H9 (cell line): ENCODE measurements around the gene KRTAP19-2. TPM values are rescaled to one million over a fixed set of nuclear protein-coding genes. Genes with fewer than 3 reads are reported as not detected.
A peak's percentile ranks its signal among the peaks of the same experiment; 100 is the strongest.

Experiments
- DNase-seq: peaks from one replicate; pipeline ENCODE4 v3.0.0-alpha.2; 2017
- H2AFZ ChIP-seq: one replicate; pipeline ENCODE4 v1.6.1; 2013; ENCODE audit warnings: mild to moderate bottlenecking, low read length, control low read depth, moderate library complexity
- H2AK5ac ChIP-seq: 2 replicates; pipeline ENCODE4 v1.6.1; 2013; ENCODE audit warnings: low read length, control low read depth, mixed read lengths; ENCODE audit not compliant: insufficient read length
- H2BK120ac ChIP-seq: one replicate; pipeline ENCODE4 v1.6.1; 2013; ENCODE audit warnings: low read depth, mild to moderate bottlenecking, low read length, control low read depth, inconsistent platforms; ENCODE audit not compliant: poor library complexity, severe bottlenecking
- H2BK12ac ChIP-seq: 2 replicates; pipeline ENCODE4 v1.6.1; 2013; ENCODE audit warnings: low read length, control low read depth, mixed read lengths, low read depth; ENCODE audit not compliant: insufficient read length
- H2BK15ac ChIP-seq: 2 replicates; pipeline ENCODE4 v1.6.1; 2013; ENCODE audit warnings: low read depth, low read length, control low read depth
- H2BK20ac ChIP-seq: one replicate; pipeline ENCODE4 v1.6.1; 2013; ENCODE audit warnings: low read depth, mild to moderate bottlenecking, low read length, control low read depth, inconsistent platforms; ENCODE audit not compliant: poor library complexity, severe bottlenecking
- H2BK5ac ChIP-seq: 2 replicates; pipeline ENCODE4 v1.6.1; 2013; ENCODE audit warnings: low read length, control low read depth, mixed read lengths; ENCODE audit not compliant: insufficient read length
- H3K14ac ChIP-seq: 2 replicates; pipeline ENCODE4 v1.6.1; 2013; ENCODE audit warnings: low read length, control low read depth; ENCODE audit not compliant: insufficient read depth
- H3K18ac ChIP-seq: 2 replicates; pipeline ENCODE4 v1.6.1; 2013; ENCODE audit warnings: low read depth, mild to moderate bottlenecking, mixed read lengths, low read length, control low read depth; ENCODE audit not compliant: insufficient read length
- H3K23ac ChIP-seq: 2 replicates; pipeline ENCODE4 v1.6.1; 2013; ENCODE audit warnings: low read length, control low read depth, mixed read lengths, low read depth; ENCODE audit not compliant: insufficient read length
- H3K23me2 ChIP-seq: 2 replicates; pipeline ENCODE4 v1.6.1; 2013; ENCODE audit warnings: low read depth, mild to moderate bottlenecking, mixed read lengths, low read length, control low read depth; ENCODE audit not compliant: insufficient read length, poor library complexity, severe bottlenecking
- H3K27ac ChIP-seq: 2 replicates; pipeline ENCODE4 v1.5.1; 2013; ENCODE audit warnings: low read length, control low read depth, mixed read lengths, low read depth; ENCODE audit not compliant: insufficient read length
- H3K27me3 ChIP-seq: 2 replicates; pipeline ENCODE4 v1.6.1; 2013; ENCODE audit warnings: low read length, control low read depth, inconsistent platforms; ENCODE audit not compliant: insufficient read depth
- H3K4ac ChIP-seq: 2 replicates; pipeline ENCODE4 v1.6.1; 2013; ENCODE audit warnings: low read depth, mild to moderate bottlenecking, control low read depth, inconsistent platforms, low read length, moderate library complexity
- H3K4me1 ChIP-seq: 2 replicates; pipeline ENCODE4 v1.6.1; 2013; ENCODE audit warnings: low read length, control low read depth, inconsistent platforms; ENCODE audit not compliant: insufficient read depth
- H3K4me2 ChIP-seq: 2 replicates; pipeline ENCODE4 v1.6.1; 2013; ENCODE audit warnings: low read length, control low read depth, mixed read lengths; ENCODE audit not compliant: insufficient read length, insufficient read depth
- H3K56ac ChIP-seq: 2 replicates; pipeline ENCODE4 v1.6.1; 2013; ENCODE audit warnings: low read depth, mild to moderate bottlenecking, mixed read lengths, low read length, control low read depth; ENCODE audit not compliant: insufficient read length
- H3K79me1 ChIP-seq: 2 replicates; pipeline ENCODE4 v1.6.1; 2013; ENCODE audit warnings: low read depth, mild to moderate bottlenecking, moderate library complexity, low read length, control low read depth, inconsistent platforms; ENCODE audit not compliant: insufficient read depth, poor library complexity, severe bottlenecking
- H3K79me2 ChIP-seq: 2 replicates; pipeline ENCODE4 v1.6.1; 2013; ENCODE audit warnings: low read length, control low read depth, inconsistent platforms; ENCODE audit not compliant: insufficient read depth
- H3K9ac ChIP-seq: 2 replicates; pipeline ENCODE4 v1.6.1; 2013; ENCODE audit warnings: low read length, control low read depth, mixed read lengths; ENCODE audit not compliant: insufficient read length; ENCODE audit errors: extremely low read depth
- H3K9me3 ChIP-seq: one replicate; pipeline ENCODE4 v1.6.1; 2013; ENCODE audit warnings: low read depth, low read length, inconsistent platforms; ENCODE audit not compliant: control insufficient read depth
- H3T11ph ChIP-seq: one replicate; pipeline ENCODE4 v1.6.1; 2013; ENCODE audit warnings: mild to moderate bottlenecking, low read length, control low read depth, inconsistent platforms
- H4K20me1 ChIP-seq: one replicate; pipeline ENCODE4 v1.6.1; 2013; ENCODE audit not compliant: control insufficient read depth, insufficient read length, insufficient read depth
- H4K5ac ChIP-seq: 2 replicates; pipeline ENCODE4 v1.6.1; 2013; ENCODE audit warnings: low read depth, mild to moderate bottlenecking, mixed read lengths, low read length, control low read depth; ENCODE audit not compliant: insufficient read length
- H4K8ac ChIP-seq: replicated peaks from 2 replicates; pipeline ENCODE4 v1.6.1; 2013; ENCODE audit warnings: low read length, control low read depth, mixed read lengths, low read depth; ENCODE audit not compliant: insufficient read length
- H4K91ac ChIP-seq: 2 replicates; pipeline ENCODE4 v1.6.1; 2013; ENCODE audit warnings: low read depth, mild to moderate bottlenecking, moderate library complexity, mixed read lengths, low read length, control low read depth; ENCODE audit not compliant: insufficient read length
- H3K27ac Mint-ChIP-seq, 3 experiments: 2 replicates in 2 of 3; 3 replicates in 1 of 3; pipeline ENCODE4 v1.8.0; 2020 to 2021; ENCODE audit warnings: mixed read lengths in 3 of 3, mild to moderate bottlenecking in 1 of 3, moderate library complexity in 1 of 3
- H3K27me3 Mint-ChIP-seq: 2 replicates; pipeline ENCODE4 v1.8.0; 2021; ENCODE audit warnings: low read depth, mild to moderate bottlenecking, moderate library complexity, mixed read lengths
- H3K36me3 Mint-ChIP-seq, 3 experiments: 2 replicates in 2 of 3; 3 replicates in 1 of 3; pipeline ENCODE4 v1.8.0; 2020 to 2021; ENCODE audit warnings: low read depth in 3 of 3, mixed read lengths in 3 of 3; ENCODE audit not compliant: insufficient read depth in 1 of 3
- H3K4me1 Mint-ChIP-seq, 2 experiments: 2 replicates each; pipeline ENCODE4 v1.8.0; 2020; ENCODE audit warnings: mixed read lengths in 2 of 2
- H3K4me3 Mint-ChIP-seq, 2 experiments: 2 replicates in 1 of 2; 3 replicates in 1 of 2; pipeline ENCODE4 v1.8.0; 2020 to 2021; ENCODE audit warnings: mild to moderate bottlenecking in 2 of 2, mixed read lengths in 2 of 2, moderate library complexity in 1 of 2
- H3K9me3 Mint-ChIP-seq, 2 experiments: 2 replicates in 1 of 2; 3 replicates in 1 of 2; pipeline ENCODE4 v1.8.0; 2020; ENCODE audit warnings: mild to moderate bottlenecking in 2 of 2, mixed read lengths in 2 of 2, moderate library complexity in 1 of 2
- CTCF ChIP-seq: fragments of 200-600 bp; sonication (generic); conservative IDR thresholded peaks from 3 replicates; pipeline ENCODE4 v1.8.0; 2021; ENCODE audit warnings: antibody characterized with exemption, mild to moderate bottlenecking
- total RNA-seq: library from RNA; stranded (reverse); gene quantifications from 2 replicates; pipeline ENCODE4 v1.2.1, GENCODE V29; 2021

The KRTAP19-2 gene
- total RNA-seq, 1 experiment from 2014 or later = not detected

GRCh38 chr21:30443226-30443625, 44.0 kb downstream of the KRTAP19-2 start:
- Mint-ChIP-seq H3K36me3 (peaks cover 0 to 4% (median 0%) of the 10 kb centered on the region in 3 experiments; a peak in 1 of 7 replicates), H3K4me1 (peaks cover 17 to 26% of the 10 kb centered on the region in 2 experiments), H3K27ac (peak overlapping the region in 1 of 3 experiments; percentile 24; a peak in 1 of 7 replicates), H3K4me3 (no peak overlapping the region), H3K27me3 (no peaks in the 10 kb centered on the region), H3K9me3 (no peaks in the 10 kb centered on the region)
- H3K4me1 ChIP-seq = peaks cover 3% of the 10 kb centered on the region; the same call in 1 of the 2 replicates
- no peak overlapping the region for H2AFZ ChIP-seq
- TF ChIP-seq CTCF = no peak
- H3K56ac ChIP-seq = no peak overlapping the region
- no peaks in the 10 kb centered on the region for H3K9me3 ChIP-seq
- DNase-seq = no peak
- no peak overlapping the region for H3T11ph ChIP-seq
- H3K18ac ChIP-seq = no peak overlapping the region
- H3K23ac ChIP-seq = no peak overlapping the region
- no peak overlapping the region for H4K8ac ChIP-seq
- H2BK5ac ChIP-seq = no peak overlapping the region
- no peak overlapping the region for H2BK20ac ChIP-seq
- H2AK5ac ChIP-seq = no peak overlapping the region
- no peak overlapping the region for H3K4ac ChIP-seq
- no peaks in the 10 kb centered on the region for H3K23me2 ChIP-seq
- no peak overlapping the region for H4K5ac ChIP-seq
- no peak overlapping the region for H2BK120ac ChIP-seq
- H3K79me2 ChIP-seq = no peaks in the 10 kb centered on the region
- no peaks in the 10 kb centered on the region for H4K20me1 ChIP-seq
- H4K91ac ChIP-seq = no peak overlapping the region
- no peak overlapping the region for H3K27ac ChIP-seq
- no peak overlapping the region for H2BK15ac ChIP-seq
- H3K9ac ChIP-seq = no peak overlapping the region
- no peak overlapping the region for H3K14ac ChIP-seq
- H3K79me1 ChIP-seq = no peaks in the 10 kb centered on the region
- H2BK12ac ChIP-seq = no peak overlapping the region
- H3K4me2 ChIP-seq = no peak overlapping the region
- no peaks in the 10 kb centered on the region for H3K27me3 ChIP-seq
